GM20000 (cell line): ENCODE measurements around the gene PPP3R2.
A peak's percentile ranks its signal among the peaks of the same experiment; 100 is the strongest.

Experiments used
- DNase-seq: peaks from one replicate; pipeline ENCODE4 v3.0.0; 2012; ENCODE audit warnings: low spot score
- TF ChIP-seq, protein P1 (sequence below): IDR thresholded peaks from 2 replicates; pipeline ENCODE4 v1.5.1; 2012; ENCODE audit warnings: mild to moderate bottlenecking, control low read depth; ENCODE audit errors: extremely low read depth, missing control alignments

Gene PPP3R2

DNA sequence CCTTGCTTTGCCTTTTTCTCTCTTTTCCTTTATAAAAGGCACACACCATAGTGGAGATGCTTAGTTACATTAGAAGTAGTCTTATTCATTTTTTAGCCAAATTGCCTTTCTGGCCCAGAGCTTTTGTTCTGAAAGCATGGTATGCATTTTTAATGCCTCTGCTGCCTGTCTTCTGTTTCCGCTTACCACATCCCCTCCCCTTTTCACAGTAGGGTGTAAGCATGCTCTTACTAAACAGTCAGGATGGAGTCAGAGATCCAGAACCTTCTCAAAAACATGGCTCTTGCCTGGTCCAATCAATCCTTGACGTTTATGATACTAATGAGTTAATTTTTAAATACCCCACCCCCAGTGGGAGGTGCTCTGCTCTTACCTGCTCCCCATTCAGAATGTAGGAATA is 22.5 kb downstream of the PPP3R2 start:
- TF ChIP-seq, protein P1, sequence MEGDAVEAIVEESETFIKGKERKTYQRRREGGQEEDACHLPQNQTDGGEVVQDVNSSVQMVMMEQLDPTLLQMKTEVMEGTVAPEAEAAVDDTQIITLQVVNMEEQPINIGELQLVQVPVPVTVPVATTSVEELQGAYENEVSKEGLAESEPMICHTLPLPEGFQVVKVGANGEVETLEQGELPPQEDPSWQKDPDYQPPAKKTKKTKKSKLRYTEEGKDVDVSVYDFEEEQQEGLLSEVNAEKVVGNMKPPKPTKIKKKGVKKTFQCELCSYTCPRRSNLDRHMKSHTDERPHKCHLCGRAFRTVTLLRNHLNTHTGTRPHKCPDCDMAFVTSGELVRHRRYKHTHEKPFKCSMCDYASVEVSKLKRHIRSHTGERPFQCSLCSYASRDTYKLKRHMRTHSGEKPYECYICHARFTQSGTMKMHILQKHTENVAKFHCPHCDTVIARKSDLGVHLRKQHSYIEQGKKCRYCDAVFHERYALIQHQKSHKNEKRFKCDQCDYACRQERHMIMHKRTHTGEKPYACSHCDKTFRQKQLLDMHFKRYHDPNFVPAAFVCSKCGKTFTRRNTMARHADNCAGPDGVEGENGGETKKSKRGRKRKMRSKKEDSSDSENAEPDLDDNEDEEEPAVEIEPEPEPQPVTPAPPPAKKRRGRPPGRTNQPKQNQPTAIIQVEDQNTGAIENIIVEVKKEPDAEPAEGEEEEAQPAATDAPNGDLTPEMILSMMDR = no peak
- DNase-seq = no peak

DNA sequence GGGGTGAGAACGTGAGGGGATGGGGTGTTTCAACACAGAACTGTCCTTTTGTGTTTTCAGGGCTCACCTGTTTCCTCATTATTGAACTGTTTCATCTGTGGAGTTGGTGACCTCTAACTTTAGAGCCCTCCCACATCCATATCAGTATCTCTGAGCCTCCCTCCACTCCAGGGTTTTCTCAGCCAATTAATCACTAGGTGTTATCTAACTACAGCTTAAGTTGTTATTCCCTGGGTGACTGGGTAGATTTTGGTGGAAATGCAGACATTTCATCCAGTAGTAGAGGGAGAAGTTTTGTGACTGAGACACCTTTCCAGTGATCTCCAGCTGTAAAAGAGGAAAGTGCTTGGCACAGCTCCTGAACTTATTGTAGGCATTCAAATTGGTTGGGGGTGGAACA is 23.7 kb downstream of the PPP3R2 start:
- TF ChIP-seq, protein P1 = no peak
- no peak for DNase-seq

DNA sequence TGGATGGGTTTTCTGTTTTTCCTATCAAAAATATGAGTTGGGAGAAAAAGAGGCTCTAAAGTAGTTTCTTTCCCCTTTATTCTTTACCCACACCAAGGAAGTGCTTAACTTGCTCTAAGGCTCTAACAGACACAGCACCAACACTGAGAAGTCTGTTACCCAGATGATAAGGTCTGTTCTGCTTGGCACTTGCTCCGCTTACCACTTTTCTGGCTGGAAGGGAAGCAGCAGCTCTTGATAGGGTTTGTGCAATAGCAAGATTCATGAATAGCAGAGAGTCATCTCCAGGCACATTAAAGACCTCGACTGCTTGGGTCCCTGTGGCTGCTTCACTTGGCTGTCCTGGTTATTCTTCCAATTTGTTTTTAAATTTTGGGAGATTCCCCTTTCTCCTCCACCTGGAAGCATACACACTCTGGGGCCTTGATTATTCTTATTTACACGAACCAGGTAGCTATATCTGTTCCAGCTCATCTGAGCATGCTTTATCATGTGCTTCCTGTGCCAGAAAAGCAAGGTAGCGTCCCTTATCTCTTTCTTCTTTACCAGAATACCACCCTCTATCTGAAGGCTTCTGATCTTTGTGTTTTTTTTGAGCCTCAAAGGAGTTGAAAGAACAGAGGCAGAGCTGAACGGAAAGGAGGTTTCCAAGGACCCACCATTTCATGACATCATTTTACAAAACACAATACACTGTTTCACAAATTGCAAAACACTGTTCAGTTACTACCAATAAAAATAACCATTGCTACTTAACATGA is 24.8 kb downstream of the PPP3R2 start:
- TF ChIP-seq, protein P1 = no peak
- DNase-seq = no peak

DNA sequence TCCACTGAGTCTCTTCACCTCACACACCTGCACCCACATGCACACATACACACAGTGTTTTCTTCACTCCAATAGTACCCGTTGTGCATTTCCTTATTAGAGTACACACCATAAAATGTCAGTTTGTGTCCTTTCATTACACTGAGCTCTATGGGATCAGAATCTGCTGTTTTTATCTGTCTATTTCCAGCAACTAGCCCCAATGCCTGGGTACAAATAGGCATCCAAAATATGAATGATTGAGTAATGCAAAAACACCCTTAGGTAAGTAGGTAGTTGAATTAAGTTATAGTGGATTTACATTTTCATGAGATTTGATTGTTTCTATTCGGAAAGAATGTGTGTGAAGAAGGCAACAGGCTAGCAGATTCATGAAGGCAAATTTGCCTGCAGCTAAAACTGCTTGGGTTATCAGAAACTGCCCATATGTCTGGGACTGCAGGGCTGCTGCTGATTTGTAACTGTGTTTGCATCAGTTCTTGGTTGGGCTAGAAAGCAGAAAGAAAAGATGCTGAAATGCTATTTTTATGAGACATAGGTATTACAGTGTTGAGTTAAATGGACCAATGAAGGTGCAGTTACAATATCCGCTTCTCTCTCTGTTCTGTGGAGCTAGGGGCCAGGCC is 26.9 kb downstream of the PPP3R2 start:
- TF ChIP-seq, protein P1 = no peak
- no peak for DNase-seq

DNA sequence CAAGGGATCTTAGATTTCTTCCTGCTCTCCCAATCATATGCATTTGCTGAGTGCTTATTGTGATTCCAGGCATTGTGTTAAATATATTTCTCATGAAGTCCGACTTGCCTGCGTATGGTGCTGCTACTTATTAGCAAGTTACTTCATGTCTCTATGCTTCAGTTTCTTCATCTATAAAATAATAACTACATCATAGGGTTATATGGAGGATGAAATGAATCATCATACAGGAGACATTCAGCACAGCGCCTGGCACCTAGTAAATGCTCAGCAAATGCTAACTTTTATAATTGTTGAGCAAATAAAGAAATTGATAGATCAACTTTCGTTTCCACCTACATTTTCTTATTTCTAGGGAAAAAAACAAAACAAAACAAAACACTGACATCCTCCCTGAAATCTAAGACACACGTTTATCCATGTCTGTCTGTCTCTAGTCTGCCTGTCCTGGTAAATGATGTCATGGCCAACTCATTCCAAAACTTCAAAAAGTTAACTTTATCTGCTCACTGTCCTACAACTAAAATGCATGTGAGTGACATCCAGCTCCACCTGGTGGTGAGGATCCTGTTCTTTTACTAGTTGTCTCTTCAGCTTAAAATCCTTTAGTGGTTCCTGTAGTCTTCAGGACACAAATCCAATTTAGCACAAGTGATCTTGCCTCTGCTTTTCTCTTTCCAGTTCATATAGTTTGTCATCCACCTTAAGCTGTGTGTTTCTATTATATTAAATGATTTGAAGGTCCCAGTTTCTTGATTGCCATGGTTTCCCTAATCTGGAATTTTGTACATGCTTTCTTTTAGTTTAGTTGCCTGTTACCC is 27.7 kb downstream of the PPP3R2 start:
- TF ChIP-seq, protein P1 = peak; percentile 8
- DNase-seq = peak; percentile 16

DNA sequence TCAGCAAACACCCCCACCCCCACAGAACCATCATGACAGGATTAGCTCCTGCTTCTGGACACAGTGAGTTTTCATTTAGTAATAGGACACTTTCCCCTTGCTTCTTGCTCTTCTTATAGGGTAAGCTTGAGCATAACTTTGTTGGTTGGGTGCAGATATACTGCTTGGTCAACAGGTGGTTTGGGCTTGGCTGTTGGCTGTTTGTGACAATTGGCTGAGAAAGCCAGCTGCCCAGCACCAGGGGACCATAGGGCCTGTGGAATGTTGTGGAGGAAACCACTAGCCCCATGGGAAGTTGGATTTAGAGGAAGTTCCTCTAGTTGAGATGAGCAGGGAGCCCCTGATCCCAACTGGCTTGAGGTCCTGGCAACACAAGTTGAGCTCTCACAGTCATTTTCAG is 30.5 kb downstream of the PPP3R2 start:
- DNase-seq = no peak
- TF ChIP-seq, protein P1 = no peak

GRCh38 chr9:101562966-101563365 is 31.8 kb downstream of the PPP3R2 start:
- DNase-seq = no peak
- TF ChIP-seq, protein P1 = no peak
